Testis (tissue), 2 donors: ENCODE data around the gene ANKHD1.
"Not testable (repeated sequence)": the region's sequence is repeated elsewhere in the genome, so short reads cannot be mapped to it uniquely, and the experiment has no call there.

ENCODE experiments used
- POLR2A ChIP-seq: fragments of 450-650 bp; IDR thresholded peaks from one replicate; pipeline ENCODE4 v1.6.1; 2017; ENCODE audit warnings: antibody characterized with exemption, mild to moderate bottlenecking, moderate library complexity
- TF ChIP-seq, protein P1 (sequence below), 3 experiments: fragments of 450-650 bp in 2 of 3; fragments of 200-600 bp in 1 of 3; sonication (generic) in 1 of 3; IDR thresholded peaks; one replicate each; pipeline ENCODE4 v1.5.1; 2016 to 2019; ENCODE audit warnings: antibody characterized with exemption in 3 of 3, mild to moderate bottlenecking in 2 of 3, moderate library complexity in 1 of 3

DNA sequence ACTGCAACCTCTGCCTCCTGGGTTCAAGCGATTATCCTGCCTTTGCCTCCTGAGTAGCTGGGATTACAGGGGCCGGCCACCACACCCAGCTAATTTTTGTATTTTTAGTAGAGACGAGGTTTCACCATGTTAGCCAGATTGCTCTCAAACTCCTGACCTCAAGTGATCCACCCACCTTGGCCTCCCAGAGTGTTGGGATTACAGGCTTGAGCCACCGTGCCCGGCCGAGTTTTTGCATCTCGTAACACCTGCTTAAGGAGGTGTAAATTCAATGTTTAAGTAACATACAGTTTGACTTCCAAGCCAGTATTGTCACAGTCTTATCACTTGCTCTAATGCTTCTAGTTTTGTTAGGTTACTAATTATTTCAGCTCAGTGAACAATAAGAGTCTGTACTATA is 19.7 kb downstream of the ANKHD1 start:
- TF ChIP-seq, protein P1, sequence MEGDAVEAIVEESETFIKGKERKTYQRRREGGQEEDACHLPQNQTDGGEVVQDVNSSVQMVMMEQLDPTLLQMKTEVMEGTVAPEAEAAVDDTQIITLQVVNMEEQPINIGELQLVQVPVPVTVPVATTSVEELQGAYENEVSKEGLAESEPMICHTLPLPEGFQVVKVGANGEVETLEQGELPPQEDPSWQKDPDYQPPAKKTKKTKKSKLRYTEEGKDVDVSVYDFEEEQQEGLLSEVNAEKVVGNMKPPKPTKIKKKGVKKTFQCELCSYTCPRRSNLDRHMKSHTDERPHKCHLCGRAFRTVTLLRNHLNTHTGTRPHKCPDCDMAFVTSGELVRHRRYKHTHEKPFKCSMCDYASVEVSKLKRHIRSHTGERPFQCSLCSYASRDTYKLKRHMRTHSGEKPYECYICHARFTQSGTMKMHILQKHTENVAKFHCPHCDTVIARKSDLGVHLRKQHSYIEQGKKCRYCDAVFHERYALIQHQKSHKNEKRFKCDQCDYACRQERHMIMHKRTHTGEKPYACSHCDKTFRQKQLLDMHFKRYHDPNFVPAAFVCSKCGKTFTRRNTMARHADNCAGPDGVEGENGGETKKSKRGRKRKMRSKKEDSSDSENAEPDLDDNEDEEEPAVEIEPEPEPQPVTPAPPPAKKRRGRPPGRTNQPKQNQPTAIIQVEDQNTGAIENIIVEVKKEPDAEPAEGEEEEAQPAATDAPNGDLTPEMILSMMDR (IDR thresholded peaks at IDR 0.05) = not testable (repeated sequence)
- not testable (repeated sequence) for TF ChIP-seq POLR2A
